GM18873 (cell line): Measurements from ENCODE around the gene IL22RA2.
"Not testable (repeated sequence)": the region's sequence is repeated elsewhere in the genome, so short reads cannot be mapped to it uniquely, and the experiment has no call there.

Experiments
- ATAC-seq: cut with Tn5 transposase; IDR thresholded peaks from one replicate; pipeline ENCODE4 v1.9.1; 2021; ENCODE audit warnings: mild to moderate bottlenecking, moderate library complexity, moderate number of reproducible peaks; ENCODE audit not compliant: unreplicated experiment, low FRiP score

IL22RA2 gene

DNA sequence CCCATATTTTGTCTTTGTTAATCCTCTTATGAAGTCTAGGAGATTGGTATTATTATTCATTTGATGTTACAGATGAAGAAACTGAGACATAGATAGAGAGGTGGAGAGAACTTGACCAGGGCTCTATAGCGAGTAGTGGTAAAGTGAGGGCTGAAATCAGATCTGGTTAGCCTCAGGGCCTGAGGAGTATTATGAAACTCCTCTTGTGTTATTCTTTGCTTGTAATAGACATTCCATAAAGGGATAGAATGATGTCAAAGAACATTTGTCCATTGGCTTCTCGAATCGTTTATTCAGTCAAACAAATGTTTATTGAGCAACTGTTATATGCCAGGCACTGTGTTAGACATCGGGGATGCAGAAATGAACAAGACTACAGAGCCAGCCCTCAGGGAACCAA lies at the start of gene IL22RA2:
Gene IL22RA2 (minus strand): TSS at position 144 of the 400 bp plus-strand sequence. CDS start 11,895 bp downstream, outside the sequence.
- ATAC-seq = no peak

DNA sequence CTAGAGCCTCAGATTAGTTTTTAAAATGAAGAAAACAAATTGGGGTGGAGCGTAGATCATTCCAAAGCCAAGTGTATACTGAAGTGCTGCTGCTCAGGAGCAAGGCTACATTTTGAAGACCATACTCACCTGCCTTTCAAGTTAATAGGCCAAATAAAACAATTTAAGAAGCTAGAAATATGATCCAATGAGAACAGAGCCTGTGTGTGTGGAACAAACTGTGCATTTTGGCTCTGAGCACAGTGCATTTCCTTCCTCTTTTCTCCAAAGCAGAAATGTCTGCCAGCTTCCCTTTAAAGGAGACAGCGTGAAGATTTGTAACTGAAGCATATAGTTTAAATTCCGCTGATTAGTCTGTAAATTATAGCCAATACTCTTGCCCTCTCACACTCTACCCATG lies 48.9 kb upstream of the IL22RA2 start:
- ATAC-seq = no peak

DNA sequence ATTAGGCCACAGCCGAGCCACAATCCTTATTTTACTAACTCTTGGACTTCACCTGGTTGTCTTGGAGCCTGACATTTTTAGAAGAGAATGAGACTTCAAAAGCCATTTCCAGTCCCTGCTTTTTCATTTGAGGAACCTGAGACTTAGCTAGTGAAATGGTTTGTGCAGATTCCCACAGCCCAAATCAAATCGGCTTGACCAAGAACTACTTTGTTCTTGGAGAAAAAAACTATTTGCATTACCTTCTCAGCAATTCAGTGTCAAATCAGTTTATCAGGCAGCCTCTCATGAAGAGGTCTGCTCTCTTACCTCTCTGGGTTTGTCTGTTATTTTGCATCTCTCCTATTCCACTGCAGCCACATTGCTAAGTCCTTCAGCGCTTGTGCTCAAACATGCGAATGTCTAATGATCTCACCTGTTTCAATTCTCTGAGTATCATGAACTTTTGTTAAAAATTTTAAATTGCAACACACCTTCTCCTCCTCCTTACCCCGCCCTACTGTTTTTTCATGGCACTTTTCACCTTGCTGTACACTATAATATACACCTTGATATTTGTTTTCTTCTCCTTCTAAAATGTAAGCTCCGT lies 46.3 kb upstream of the IL22RA2 start:
- no peak for ATAC-seq

DNA sequence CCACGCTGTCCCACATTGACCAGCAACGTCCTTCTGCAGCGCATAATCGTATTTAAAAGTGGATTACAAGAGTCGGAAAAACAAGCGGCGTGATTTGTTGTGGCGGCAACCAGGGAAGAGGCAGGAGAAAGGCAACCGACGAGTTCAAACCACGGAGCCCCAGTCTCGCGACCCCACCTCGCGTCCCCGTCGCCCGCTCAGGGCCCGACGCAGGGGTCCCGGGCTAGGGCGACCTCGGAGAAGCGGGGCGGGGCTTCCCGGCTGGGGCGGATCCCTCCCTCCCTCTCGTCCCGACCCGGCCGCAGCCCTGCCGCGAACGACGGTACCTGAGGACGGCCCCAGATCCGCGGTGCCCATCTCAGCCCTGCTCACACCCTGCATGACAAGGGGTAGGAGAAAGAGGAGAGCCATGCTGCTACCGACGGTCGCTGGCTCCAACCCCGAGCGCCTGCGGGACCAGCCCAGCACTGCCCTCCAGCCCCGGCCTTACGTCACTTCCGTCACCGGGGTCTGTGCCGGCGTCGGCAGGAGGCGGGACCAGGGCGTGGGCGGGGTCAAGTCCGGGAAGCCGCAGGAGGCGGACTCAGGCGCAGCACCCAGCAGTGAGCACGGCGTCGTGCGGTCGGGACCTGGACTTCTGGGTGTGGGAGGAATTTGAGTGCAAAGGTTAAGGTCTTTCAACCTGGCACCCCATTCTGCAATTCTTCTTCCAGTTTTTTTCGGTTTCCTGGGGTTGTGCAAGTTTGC lies 45.6 kb upstream of the IL22RA2 start, which contains the start of gene IFNGR1:
Gene IFNGR1 (minus strand): TSS at position 469 of the 747 bp plus-strand sequence. CDS start 58 bp downstream, at position 411.
- peak; percentile 92 for ATAC-seq

DNA sequence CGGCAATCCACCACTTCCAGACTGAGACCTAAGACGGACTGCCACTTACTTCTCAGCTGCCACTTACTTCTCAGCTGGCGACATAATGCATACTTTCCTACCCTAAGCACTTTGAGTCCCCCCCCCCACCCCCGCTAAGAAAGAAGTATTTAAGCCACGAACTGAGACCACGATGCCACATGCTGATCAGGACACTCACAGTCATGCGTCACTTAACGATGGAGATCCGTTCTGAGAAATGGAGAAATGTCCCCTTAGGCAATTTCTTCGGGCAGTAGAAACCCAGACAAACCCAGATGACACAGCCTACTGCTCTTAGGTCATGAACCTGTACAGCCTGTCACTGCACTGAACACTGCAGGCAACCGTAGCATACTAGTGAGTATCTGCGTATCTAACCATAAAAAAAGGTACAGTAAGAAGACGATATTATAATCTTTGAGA lies 45.1 kb upstream of the IL22RA2 start:
- ATAC-seq = no peak

DNA sequence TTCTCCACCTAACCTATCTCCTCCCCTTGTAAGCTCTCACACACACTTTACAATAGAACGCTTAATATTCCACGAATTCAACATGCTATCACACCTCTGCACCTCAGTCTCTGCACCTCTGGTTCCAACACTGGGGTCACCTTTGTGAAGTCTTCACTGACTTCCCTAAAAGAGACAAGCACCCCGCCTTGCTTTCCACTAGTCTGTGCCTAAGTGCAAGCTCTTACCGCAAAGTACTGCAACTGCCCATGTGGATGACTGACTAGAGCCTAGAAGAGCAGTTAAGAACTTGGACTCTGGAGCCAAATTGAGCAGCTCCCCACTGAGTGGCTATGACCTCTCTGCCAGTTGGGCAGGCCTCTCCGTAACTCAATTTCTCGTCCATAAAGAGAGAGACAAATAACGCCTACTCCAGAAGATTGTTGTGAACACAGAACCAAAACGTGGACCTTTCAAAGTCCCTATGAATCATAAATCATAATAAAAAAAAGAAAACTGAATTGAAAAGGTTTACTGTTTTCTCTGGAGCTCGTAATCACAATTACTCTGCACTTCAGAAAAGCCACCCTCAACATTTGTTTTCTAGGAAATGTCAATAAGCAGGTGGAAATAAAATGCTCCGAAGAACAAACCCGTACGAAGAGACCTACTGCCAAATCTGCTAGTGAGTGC lies 44.5 kb upstream of the IL22RA2 start:
- no peak for ATAC-seq

DNA sequence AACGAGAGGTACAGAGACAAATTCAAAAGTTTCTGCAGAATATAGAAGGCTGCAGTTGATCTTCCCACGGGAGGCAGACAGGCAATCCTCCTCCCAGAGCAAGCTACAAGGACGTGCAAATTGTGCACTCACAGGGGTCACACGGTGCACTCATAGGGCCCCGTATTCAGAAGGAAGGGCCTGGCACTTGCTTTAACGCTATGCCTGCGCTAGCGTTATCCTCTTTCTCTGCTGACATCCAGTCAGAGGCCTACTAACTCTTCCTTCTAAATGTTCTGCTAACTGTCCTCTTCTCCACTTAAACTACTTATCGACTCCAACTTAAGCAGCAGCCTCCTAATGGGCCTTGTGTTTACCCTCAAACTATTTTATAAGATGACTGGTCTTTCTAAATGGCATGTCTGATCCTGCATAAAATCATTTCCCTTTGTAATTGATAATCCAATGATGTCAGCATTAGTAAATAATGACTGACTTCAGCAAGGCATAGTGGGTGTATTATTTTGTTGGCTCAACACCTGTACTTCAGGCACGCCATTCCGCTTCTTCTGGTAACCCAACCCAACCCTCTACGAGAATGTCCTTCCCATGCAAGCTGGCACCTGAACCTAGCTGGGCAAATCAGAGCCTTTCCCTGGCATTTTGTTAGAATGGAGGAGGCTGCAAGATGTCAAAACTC lies 43.6 kb upstream of the IL22RA2 start:
- no peak for ATAC-seq

DNA sequence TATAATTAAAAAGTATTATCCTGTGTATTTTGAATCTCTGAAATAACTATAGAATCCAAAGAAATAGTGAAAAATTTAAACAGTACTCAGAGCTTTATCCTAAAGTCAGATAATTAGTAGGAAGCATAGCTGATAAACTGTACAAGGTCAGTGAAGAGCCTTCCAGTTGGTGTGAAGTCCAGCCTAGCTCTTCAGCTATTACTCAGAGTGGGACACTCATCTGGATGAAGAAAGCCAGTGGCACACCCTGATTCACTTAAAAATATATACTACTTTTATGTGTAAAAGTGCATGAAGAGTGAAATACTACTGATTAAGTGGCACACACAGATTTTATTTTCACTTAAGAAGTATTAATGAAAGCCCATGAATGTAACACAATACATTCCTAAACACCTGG lies 42.7 kb upstream of the IL22RA2 start:
- no peak for ATAC-seq

DNA sequence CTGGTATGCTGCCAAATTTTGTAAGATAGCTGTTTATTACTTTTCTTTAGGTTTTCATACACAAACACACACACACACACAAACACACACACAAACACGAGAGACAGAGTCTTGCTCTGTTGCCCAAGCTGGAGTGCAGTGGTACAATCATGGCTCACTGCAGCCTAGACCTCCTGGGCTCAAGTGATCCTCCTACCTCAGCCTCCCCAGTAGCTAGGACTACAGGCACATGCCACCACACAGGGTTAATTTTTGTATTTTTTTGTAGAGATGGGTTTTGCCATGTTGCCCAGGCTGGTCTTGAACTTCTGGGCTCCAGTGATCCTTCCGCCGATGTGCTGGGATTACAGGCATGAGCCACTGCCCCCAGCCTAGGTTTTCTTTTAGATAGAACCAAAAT lies 42.2 kb upstream of the IL22RA2 start:
- ATAC-seq = not testable (repeated sequence)

GRCh38 chr6:137214931-137215330 lies 41.5 kb upstream of the IL22RA2 start:
- no peak for ATAC-seq

DNA sequence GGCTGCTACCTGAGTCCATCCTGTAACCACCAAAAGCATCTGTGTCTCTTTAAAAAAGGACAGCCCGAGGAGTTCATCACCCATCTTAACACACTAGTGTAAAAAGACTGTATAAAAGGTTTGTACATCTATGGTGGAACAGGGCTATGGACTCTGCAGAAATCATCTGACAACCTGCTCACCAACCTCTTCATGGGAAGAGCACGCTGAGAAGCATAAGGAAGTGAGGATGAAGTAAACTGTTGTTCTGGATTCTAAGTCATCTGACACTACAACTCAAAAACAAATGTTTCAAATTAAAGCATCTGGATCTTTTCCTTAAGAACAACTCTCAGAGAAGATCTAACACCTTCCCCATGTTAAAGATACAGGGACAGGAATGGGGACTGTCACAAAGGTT lies 40.4 kb upstream of the IL22RA2 start:
- ATAC-seq = no peak

- ATAC-seq = no peak
These were observed 39.9 kb upstream of the IL22RA2 start for GRCh38 chr6:137213331-137213740.

GRCh38 chr6:137211910-137212309 lies 38.5 kb upstream of the IL22RA2 start:
- ATAC-seq = no peak

GRCh38 chr6:137210903-137211302 lies 37.5 kb upstream of the IL22RA2 start:
- no peak for ATAC-seq

DNA sequence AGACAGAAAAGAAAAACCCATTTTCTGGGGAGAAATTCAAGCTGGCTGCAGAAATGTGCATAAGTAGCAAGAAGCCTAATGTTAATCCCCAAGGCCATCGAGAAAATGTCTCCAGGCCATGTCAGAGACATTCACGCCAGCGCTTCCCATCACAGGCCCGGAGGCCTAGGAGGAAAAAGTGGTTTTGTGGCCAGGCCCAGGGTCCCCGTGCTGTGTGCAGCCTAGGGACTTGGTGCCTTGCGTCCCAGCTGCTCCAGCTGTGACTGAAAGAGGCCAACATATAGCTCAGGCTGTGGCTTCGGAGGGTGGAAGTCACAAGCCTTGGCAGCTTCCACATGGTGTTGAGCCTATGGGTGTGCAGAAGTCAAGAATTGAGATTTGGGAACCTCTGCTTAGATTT lies 34.8 kb upstream of the IL22RA2 start:
- no peak for ATAC-seq

- ATAC-seq = not testable (repeated sequence)
These were observed 34.0 kb upstream of the IL22RA2 start for GRCh38 chr6:137207457-137207856.

- no peak for ATAC-seq
These were observed 33.1 kb upstream of the IL22RA2 start for GRCh38 chr6:137206577-137206976.

DNA sequence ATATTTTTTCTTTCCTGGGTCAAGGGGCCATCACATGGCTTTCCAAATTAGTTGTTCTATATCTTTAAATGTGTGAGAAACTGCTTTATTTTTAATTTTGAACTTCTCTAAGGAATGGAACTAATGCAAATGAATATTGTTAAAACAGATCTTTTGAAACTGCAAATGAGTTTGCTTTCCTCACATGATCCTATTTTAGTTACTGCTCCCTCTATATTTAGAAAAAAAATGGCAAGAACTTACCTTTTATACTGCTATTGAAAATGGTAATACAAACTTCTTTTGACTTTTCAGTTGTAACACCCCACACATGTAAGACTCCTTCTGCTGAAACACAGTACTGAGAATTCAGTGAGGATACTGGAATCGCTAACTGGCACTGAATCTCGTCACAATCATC lies 29.8 kb upstream of the IL22RA2 start:
- ATAC-seq = no peak

- ATAC-seq = no peak
These were observed 28.6 kb upstream of the IL22RA2 start for GRCh38 chr6:137202078-137202477.

DNA sequence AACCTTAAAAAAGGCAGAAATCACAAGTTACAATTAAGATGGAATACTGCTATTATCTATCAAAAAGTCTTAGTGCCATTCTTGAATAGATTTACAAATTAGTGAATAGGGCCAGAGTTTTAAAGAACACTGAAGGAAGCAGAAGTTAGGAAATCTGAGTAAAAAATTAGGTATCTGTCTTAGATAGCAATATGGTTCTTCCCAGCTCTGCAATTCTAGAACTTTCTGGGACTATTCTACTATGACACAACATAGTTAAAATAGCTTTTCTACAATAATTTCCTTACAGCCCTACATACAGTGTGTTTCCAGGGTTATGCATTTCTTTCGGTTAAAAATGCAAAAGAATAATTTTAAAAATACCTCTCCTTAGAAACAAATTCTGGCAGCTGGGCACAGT lies 27.6 kb upstream of the IL22RA2 start:
- ATAC-seq = no peak

GRCh38 chr6:137200288-137200687 lies 26.8 kb upstream of the IL22RA2 start:
- ATAC-seq = no peak
